ENCODE results near the gene PPP1R18. TPM values are rescaled to one million over a fixed set of nuclear protein-coding genes. Genes with fewer than 3 reads are reported as not detected.
A peak's percentile ranks its signal among the peaks of the same experiment; 100 is the strongest.

Gene PPP1R18
- total and polyA plus RNA-seq, 2 experiments from 2014 or later, result 11.3 to 12.0 TPM

- Histone ChIP-seq H2AFZ (peak within 1 kb of the TSS; percentile 39), H3K4me1 (ENCODE audit: insufficient read depth) (peaks cover 9% of the 10 kb centered on the region), H3K9me3 (ENCODE audit: low read depth) (no peaks in the 10 kb centered on the region), H3K79me2 (peaks cover 34% of the 10 kb centered on the region), H3K36me3 (replicated peaks; ENCODE audit: insufficient read depth, low read depth) (no peaks in the 10 kb centered on the region), H3K4me2 (peak within 1 kb of the TSS; percentile 80), H3K4me3 (peak within 1 kb of the TSS; percentile 25), H3K27ac (peak within 1 kb of the TSS; percentile 91), H4K20me1 (ENCODE audit: insufficient read depth, poor library complexity, severe bottlenecking) (peaks cover 9% of the 10 kb centered on the region), H3K27me3 (no peaks in the 10 kb centered on the region), H3K9me2 (replicated peaks; ENCODE audit: insufficient read depth) (no peaks in the 10 kb centered on the region)
- peak; percentile 99 for DNase-seq (ENCODE audit: low spot score)
- TF ChIP-seq CTCF (IDR thresholded peaks at IDR 0.05; ENCODE audit: poor library complexity) (peak; percentile 2), EZH2phosphoT487 (IDR thresholded peaks at IDR 0.05; ENCODE audit: low read depth, severe bottlenecking, unreplicated experiment) (no peak)
- under 1% methylated on average over 48 of the region's 48 CpGs for WGBS (ENCODE audit: low lambda C conversion rate, missing lambda C conversion rate)
These were observed 30.8 kb upstream of the PPP1R18 start, which contains the start of gene MDC1 for GRCh38 chr6:30717129-30717844. TSS of gene MDC1 (minus strand) at chr6:30717281. CDS start at chr6:30715175, 2,106 bp downstream.

GRCh38 chr6:30716879-30717128, 30.4 kb upstream of the PPP1R18 start:
- no peak for DNase-seq (ENCODE audit: low spot score)
- H2AFZ ChIP-seq, result peak overlapping the region; percentile 39
- peak overlapping the region; percentile 24 for H3K4me3 ChIP-seq
- peak overlapping the region; percentile 80 for H3K4me2 ChIP-seq
- WGBS (ENCODE audit: low lambda C conversion rate, missing lambda C conversion rate), result 1% methylated on average over 8 of the region's 8 CpGs
- H3K9me3 ChIP-seq (ENCODE audit: low read depth), result no peaks in the 10 kb centered on the region
- no peaks in the 10 kb centered on the region for H3K27me3 ChIP-seq
- H3K27ac ChIP-seq, result peak overlapping the region; percentile 79
- TF ChIP-seq CTCF (IDR thresholded peaks at IDR 0.05; ENCODE audit: poor library complexity) (no peak), EZH2phosphoT487 (IDR thresholded peaks at IDR 0.05; ENCODE audit: low read depth, severe bottlenecking, unreplicated experiment) (no peak), EZH2 (IDR thresholded peaks at IDR 0.05; ENCODE audit: borderline replicate concordance) (no peak)
- H3K4me1 ChIP-seq (ENCODE audit: insufficient read depth), result peaks cover 9% of the 10 kb centered on the region
- no peaks in the 10 kb centered on the region for H3K36me3 ChIP-seq (replicated peaks; ENCODE audit: insufficient read depth, low read depth)
- H4K20me1 ChIP-seq (ENCODE audit: insufficient read depth, poor library complexity, severe bottlenecking), result peaks cover 4% of the 10 kb centered on the region
- peaks cover 29% of the 10 kb centered on the region for H3K79me2 ChIP-seq
- H3K9me2 ChIP-seq (replicated peaks; ENCODE audit: insufficient read depth), result no peaks in the 10 kb centered on the region

GRCh38 chr6:30714263-30714662, 27.8 kb upstream of the PPP1R18 start:
- 94% methylated on average over 1 of the region's 1 CpG for WGBS (ENCODE audit: low lambda C conversion rate, missing lambda C conversion rate)
- TF ChIP-seq CTCF (IDR thresholded peaks at IDR 0.05; ENCODE audit: poor library complexity), result no peak
- no peak for TF ChIP-seq EZH2 (IDR thresholded peaks at IDR 0.05; ENCODE audit: borderline replicate concordance)
- no peak for TF ChIP-seq EZH2phosphoT487 (IDR thresholded peaks at IDR 0.05; ENCODE audit: low read depth, severe bottlenecking, unreplicated experiment)
- H4K20me1 ChIP-seq (ENCODE audit: insufficient read depth, poor library complexity, severe bottlenecking), result no peaks in the 10 kb centered on the region
- H3K4me2 ChIP-seq, result no peak overlapping the region
- peaks cover 9% of the 10 kb centered on the region for H3K4me1 ChIP-seq (ENCODE audit: insufficient read depth)
- no peaks in the 10 kb centered on the region for H3K36me3 ChIP-seq (replicated peaks; ENCODE audit: insufficient read depth, low read depth)
- H3K27ac ChIP-seq, result no peak overlapping the region
- H3K79me2 ChIP-seq, result peaks cover 15% of the 10 kb centered on the region
- no peaks in the 10 kb centered on the region for H3K9me3 ChIP-seq (ENCODE audit: low read depth)
- H3K27me3 ChIP-seq, result no peaks in the 10 kb centered on the region
- no peak overlapping the region for H2AFZ ChIP-seq
- H3K9me2 ChIP-seq (replicated peaks; ENCODE audit: insufficient read depth), result no peaks in the 10 kb centered on the region
- H3K4me3 ChIP-seq, result no peak overlapping the region
- DNase-seq (ENCODE audit: low spot score), result no peak

All from hepatocyte (in vitro differentiated cells).